ENCODE data around the gene IL34.

GRCh38 chr16:70674221-70675014 is 28.1 kb downstream of the IL34 start:
- no peak for TF ChIP-seq CTCF (IDR thresholded peaks at IDR 0.05; ENCODE audit: low read depth, low read length)
- TF ChIP-seq EZH2phosphoT487 (IDR thresholded peaks at IDR 0.05; ENCODE audit: low read depth): no peak
